Natural killer cell (primary cell): ENCODE measurements around the gene CTSH. TPM values are rescaled to one million over a fixed set of nuclear protein-coding genes. Genes with fewer than 3 reads are reported as not detected.

ENCODE experiments used
- ATAC-seq, 3 donors: fragments of 150-1000 bp in 2 of 3; fragments of 200-7000 bp in 1 of 3; cut with Tn5 transposase; 1 replicate in 1 of 3; 2 replicates in 2 of 3; pipeline ENCODE4 v1.10.0; 2021; ENCODE audit warnings: mild to moderate bottlenecking in 2 of 3, moderate library complexity in 2 of 3
- DNase-seq, 2 donors: peaks; one replicate each; pipeline versions ENCODE4 v3.0.0 to v3.0.0-alpha.2; 2013 to 2021; ENCODE audit warnings: mixed read lengths in 1 of 2
- H3K27ac ChIP-seq: one replicate; pipeline ENCODE4 v1.5.1; 2013; ENCODE audit warnings: mild to moderate bottlenecking, low read length
- H3K27me3 ChIP-seq: one replicate; pipeline ENCODE4 v1.6.1; 2013; ENCODE audit warnings: low read length; ENCODE audit not compliant: control insufficient read depth, insufficient read depth
- H3K36me3 ChIP-seq: one replicate; pipeline ENCODE4 v1.6.1; 2013; ENCODE audit warnings: low read length; ENCODE audit not compliant: control insufficient read depth, insufficient read depth
- H3K4me1 ChIP-seq: one replicate; pipeline ENCODE4 v1.6.1; 2013; ENCODE audit warnings: low read length; ENCODE audit not compliant: control insufficient read depth, insufficient read depth
- H3K4me3 ChIP-seq: one replicate; pipeline ENCODE4 v1.5.1; 2013; ENCODE audit warnings: low read length
- H3K9me3 ChIP-seq: one replicate; pipeline ENCODE4 v1.6.1; 2013; ENCODE audit warnings: low read length; ENCODE audit not compliant: control insufficient read depth, insufficient read depth
- H3K27ac Mint-ChIP-seq, 2 donors: one replicate each; pipeline ENCODE4 v1.8.0; 2022; ENCODE audit warnings: mild to moderate bottlenecking in 2 of 2, mixed read lengths in 2 of 2, moderate library complexity in 1 of 2
- H3K27me3 Mint-ChIP-seq, 2 donors: one replicate each; pipeline ENCODE4 v1.8.0; 2022; ENCODE audit warnings: low read depth in 2 of 2, mixed read lengths in 2 of 2
- H3K36me3 Mint-ChIP-seq: one replicate; pipeline ENCODE4 v1.8.0; 2022; ENCODE audit warnings: mixed read lengths
- H3K4me1 Mint-ChIP-seq, 2 donors: one replicate each; pipeline ENCODE4 v1.8.0; 2022; ENCODE audit warnings: mixed read lengths in 2 of 2
- H3K4me3 Mint-ChIP-seq: one replicate; pipeline ENCODE4 v1.8.0; 2022; ENCODE audit warnings: mild to moderate bottlenecking, moderate library complexity, mixed read lengths
- H3K9me3 Mint-ChIP-seq, 2 donors: one replicate each; pipeline ENCODE4 v1.8.0; 2022; ENCODE audit warnings: mixed read lengths in 2 of 2
- WGBS: methylation state at CpG from one replicate; pipeline ENCODE4 v1.1.7; 2013; ENCODE audit warnings: missing lambda C conversion rate; ENCODE audit not compliant: insufficient coverage; 5-methylcytosine and 5-hydroxymethylcytosine counted together
- intact Hi-C: fragments of 100-400 bp; cut with micrococcal nuclease; formaldehyde crosslinking; loops from one replicate; pipeline ENCODE4 v1.14.2; 2022
- total RNA-seq, 4 donors: library from RNA; stranded (reverse); fragments of 120-200 nt in 1 of 4; gene quantifications; one replicate each; pipeline versions ENCODE4 v1.2.3 to v1.2.4, GENCODE V29; 2013 to 2022
- TF ChIP-seq, protein P1 (sequence below): fragments of 200-600 bp; IDR thresholded peaks from one replicate; pipeline ENCODE4 v1.8.0; 2022; ENCODE audit warnings: antibody characterized with exemption

The CTSH gene
- total RNA-seq, 3 donors from 2014 or later (not counting 1 experiment from before 2014, with no cell fraction given) = 8.8 to 18.1 (median 9.7) TPM

DNA sequence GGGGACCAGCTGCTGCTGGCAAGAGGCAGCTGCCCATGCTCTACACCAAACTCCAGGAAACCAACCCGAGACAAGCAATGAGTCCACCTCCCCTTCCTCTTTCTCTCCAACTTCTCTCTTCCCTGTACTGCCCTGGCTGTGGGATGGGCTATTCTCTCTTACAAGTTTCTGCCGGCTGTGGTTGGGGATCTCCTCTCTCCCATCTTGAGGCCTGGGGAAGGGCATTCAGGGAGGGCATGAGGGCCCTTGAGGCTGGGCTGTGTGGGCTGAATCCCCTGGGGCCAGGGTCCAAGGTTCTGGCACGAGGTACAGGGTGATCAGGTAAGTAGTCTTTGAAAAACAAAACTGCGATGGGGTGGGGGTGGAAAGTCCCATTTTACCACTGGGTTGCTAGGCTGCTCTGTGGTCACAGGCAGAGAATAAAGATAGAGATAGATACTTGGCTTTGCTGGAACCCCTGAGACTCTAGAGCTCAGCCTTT lies 32.3 kb upstream of the CTSH start:
- intact Hi-C loops = no loop called here
- ATAC-seq = peak in 1 of 3 donors; percentile 17

DNA sequence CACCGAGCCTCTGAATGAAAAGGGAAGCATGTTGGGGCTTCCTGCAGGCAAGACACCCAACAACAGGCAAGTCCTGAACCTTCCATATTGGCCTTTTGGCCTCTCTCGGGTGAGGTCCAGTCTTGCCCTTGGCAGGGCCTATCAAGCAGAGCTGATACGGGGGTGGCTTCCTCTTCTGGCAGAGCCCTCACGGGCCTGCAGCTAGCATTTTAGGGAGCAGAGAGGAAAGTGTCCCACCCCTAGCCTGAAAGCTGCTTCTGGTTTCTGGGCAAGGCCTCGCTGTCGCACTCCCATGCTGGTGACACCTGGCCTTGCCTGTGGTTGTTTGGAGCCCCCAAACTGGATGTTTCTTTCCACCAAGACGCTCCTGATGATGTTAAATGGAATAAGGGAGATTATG lies 31.8 kb upstream of the CTSH start:
- no peak overlapping the region for H3K27ac ChIP-seq
- no peaks in the 10 kb centered on the region for H3K9me3 Mint-ChIP-seq
- intact Hi-C loops = no loop called here
- H3K9me3 ChIP-seq = no peaks in the 10 kb centered on the region
- no peaks in the 10 kb centered on the region for H3K36me3 Mint-ChIP-seq
- no peaks in the 10 kb centered on the region for H3K27me3 Mint-ChIP-seq
- no peaks in the 10 kb centered on the region for H3K4me1 Mint-ChIP-seq
- no peaks in the 10 kb centered on the region for H3K27me3 ChIP-seq
- no peak overlapping the region for H3K4me3 Mint-ChIP-seq
- H3K4me3 ChIP-seq = no peak overlapping the region
- WGBS = 76% methylated on average over 6 of the region's 7 CpGs
- DNase-seq (no peak), ATAC-seq (no peak)
- H3K27ac Mint-ChIP-seq = no peak overlapping the region
- H3K4me1 ChIP-seq = peaks cover 18% of the 10 kb centered on the region
- H3K36me3 ChIP-seq = no peaks in the 10 kb centered on the region
- TF ChIP-seq, protein P1, sequence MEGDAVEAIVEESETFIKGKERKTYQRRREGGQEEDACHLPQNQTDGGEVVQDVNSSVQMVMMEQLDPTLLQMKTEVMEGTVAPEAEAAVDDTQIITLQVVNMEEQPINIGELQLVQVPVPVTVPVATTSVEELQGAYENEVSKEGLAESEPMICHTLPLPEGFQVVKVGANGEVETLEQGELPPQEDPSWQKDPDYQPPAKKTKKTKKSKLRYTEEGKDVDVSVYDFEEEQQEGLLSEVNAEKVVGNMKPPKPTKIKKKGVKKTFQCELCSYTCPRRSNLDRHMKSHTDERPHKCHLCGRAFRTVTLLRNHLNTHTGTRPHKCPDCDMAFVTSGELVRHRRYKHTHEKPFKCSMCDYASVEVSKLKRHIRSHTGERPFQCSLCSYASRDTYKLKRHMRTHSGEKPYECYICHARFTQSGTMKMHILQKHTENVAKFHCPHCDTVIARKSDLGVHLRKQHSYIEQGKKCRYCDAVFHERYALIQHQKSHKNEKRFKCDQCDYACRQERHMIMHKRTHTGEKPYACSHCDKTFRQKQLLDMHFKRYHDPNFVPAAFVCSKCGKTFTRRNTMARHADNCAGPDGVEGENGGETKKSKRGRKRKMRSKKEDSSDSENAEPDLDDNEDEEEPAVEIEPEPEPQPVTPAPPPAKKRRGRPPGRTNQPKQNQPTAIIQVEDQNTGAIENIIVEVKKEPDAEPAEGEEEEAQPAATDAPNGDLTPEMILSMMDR = no peak

More for the DNA sequence above, 32.3 kb upstream of the CTSH start:
- Histone ChIP-seq H3K27ac (no peak overlapping the region), H3K9me3 (no peaks in the 10 kb centered on the region), H3K4me3 (no peak overlapping the region), H3K36me3 (no peaks in the 10 kb centered on the region), H3K27me3 (no peaks in the 10 kb centered on the region), H3K4me1 (peaks cover 18% of the 10 kb centered on the region)
- peak in 1 of 2 donors; percentile 10 for DNase-seq
- WGBS = 31% methylated on average over 4 of the region's 4 CpGs
- no peak overlapping the region for H3K27ac Mint-ChIP-seq
- H3K4me3 Mint-ChIP-seq = no peak overlapping the region
- no peaks in the 10 kb centered on the region for H3K36me3 Mint-ChIP-seq
- no peaks in the 10 kb centered on the region for H3K27me3 Mint-ChIP-seq
- H3K4me1 Mint-ChIP-seq = no peaks in the 10 kb centered on the region
- H3K9me3 Mint-ChIP-seq = no peaks in the 10 kb centered on the region
- TF ChIP-seq, protein P1 = no peak

DNA sequence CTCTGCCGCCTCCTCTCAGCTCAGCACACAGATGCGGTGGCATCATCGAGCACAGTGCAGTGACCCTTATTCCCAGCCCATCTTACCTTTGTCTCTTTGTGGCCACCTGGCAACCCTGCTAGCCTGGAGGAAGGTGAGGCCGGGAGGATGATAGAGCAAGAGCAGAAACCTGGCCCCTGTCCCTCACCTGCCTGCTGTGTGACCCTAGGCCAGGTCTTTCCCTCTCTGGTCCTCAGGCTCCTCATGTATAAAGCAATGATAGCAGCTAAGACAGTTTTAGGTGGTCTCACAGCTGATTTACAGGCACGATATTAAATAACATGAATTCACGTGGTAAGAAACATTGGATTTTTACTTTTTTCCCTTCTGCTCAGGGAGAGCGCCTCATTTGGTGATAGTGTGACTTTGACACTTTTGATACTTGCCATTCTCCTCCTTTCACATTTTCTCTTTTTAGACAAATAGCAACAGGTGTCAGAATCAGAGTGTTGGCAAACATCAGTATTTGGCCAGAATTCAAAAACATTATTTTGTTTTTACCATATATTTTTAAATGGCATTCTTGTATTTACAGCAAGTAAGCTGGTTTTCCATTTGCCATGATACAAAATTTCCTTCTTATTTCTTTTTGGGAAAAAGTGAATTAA lies 29.5 kb upstream of the CTSH start:
- 95% methylated on average over 7 of the region's 7 CpGs for WGBS
- Histone ChIP-seq H3K4me3 (no peak overlapping the region), H3K4me1 (peaks cover 16% of the 10 kb centered on the region), H3K9me3 (no peaks in the 10 kb centered on the region), H3K36me3 (no peaks in the 10 kb centered on the region), H3K27ac (no peak overlapping the region), H3K27me3 (no peaks in the 10 kb centered on the region)
- Mint-ChIP-seq H3K36me3 (no peaks in the 10 kb centered on the region), H3K9me3 (no peaks in the 10 kb centered on the region), H3K27me3 (peaks cover 0 to 2% of the 10 kb centered on the region in 2 donors), H3K4me1 (no peaks in the 10 kb centered on the region), H3K27ac (no peak overlapping the region), H3K4me3 (no peak overlapping the region)
- TF ChIP-seq, protein P1 = no peak
- no peak for ATAC-seq
- intact Hi-C loops = no loop called here
- no peak for DNase-seq
